GM18868 (cell line): ENCODE measurements around the gene TBC1D14.

ENCODE experiments used
- ATAC-seq: cut with Tn5 transposase; IDR thresholded peaks from one replicate; pipeline ENCODE4 v1.9.1; 2021; ENCODE audit warnings: mild to moderate bottlenecking, moderate library complexity; ENCODE audit not compliant: unreplicated experiment

The TBC1D14 gene

DNA sequence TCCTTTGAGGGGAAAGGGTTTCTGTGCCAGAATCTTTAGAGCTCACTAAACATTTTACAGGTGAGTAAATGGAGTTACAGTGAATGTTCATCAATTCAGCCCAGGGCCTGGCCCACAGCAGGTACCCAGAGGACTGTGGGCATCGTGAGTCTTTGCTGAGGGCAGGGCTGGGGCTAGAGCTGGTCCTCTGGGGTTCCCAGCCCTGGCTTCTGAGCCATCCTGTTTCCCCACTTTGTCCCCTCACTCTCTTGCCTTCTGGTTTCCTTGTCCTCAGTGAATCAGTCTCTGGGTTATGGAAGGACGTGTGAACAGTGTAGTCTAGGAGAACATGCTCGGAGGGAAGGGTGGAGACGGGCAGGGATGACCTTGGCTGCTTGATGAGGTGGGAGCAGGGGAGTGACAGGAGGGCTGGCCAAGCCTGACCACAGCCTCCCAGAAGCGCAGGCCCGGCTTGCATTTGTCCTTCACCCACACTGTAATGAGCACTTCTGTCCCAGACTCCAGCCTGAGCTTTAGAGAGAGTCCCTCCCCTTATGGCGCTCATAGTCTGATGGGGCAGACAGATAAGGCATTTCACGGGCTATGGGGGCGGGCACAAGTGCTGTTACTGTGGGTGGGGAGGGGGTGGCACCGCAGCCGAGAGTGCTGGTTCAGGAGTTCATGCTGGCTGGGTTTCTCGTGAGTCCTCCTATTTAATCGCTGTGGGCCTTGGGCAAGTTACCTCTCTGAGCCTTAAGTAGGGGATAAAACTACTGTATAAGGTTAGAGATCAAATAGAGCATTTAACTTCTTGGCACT, 17.3 kb downstream of the TBC1D14 start:
- ATAC-seq, result no peak

DNA sequence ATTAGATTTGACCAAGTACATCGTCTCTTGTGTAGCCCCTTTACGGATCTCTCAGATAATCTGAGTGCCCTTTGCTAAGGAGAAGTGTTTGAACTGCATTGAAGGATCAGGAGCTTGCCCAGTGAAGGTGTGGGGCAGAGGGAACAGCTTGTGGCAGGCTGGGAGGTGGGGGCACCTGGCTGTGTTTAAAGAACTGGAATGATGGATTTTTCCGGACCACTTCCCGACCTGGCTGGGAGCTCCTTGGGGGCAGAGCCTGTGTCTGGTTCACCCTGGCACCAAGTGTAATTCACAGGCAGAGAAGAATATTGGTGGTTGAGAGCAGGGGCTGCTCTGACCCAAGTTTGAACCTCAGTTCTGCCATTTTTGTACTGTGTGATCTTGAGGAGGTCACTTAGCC, 18.5 kb downstream of the TBC1D14 start:
- ATAC-seq, result no peak

DNA sequence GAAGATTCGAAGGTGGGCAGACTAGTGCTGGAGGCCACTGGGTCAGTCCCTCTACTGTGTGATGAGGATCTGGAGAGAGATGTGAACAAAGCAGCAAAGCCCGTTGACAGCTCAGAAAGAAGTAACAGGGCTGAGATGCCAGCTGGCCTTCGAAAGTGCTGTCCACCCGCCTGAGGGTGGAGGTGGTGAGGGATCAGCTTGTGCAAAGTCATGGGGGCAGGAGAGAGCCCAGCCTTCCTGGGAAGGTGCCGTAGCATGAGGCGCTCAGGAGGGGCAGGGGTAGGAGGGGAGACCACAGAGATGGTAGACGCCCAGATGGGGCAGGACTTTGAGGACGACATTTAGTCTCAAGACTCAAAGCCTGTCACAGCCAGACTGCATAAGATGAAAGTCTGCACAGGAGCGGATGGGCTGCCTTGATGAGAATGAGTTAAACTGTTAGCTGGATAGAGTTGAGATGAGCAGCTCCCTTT, 19.7 kb downstream of the TBC1D14 start:
- ATAC-seq, result no peak

DNA sequence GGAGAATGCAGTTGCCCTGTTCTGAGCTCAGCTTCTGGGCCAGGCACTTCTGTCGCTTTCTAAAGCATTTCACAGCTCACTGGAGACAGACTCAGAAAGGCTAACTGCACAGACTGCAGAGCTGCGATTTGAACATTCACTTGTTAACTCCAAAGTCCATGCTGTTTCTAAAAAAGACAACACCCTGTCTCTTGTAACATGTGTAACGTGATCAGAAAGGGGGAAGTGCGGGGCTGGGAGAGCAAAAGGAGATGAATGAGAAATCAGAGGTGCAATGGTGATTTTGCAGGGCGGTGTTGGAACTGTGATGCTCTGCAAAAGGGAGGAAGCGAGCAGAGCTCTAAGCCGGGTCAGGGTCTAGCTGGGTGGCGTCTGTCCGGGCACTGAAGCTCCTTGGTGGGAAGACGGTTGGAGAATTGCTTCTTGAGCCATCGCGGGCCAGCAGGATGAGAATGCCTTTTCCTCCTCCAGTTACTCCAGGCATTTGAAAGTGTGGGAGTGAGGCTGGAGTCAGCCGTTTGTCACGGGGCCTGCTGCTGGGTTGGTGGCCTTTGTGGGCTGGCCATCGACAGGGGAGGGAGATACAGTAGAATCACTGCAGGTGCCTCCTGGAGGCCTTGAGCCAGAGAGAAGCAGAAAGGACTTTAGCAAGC, 20.3 kb downstream of the TBC1D14 start:
- no peak for ATAC-seq

DNA sequence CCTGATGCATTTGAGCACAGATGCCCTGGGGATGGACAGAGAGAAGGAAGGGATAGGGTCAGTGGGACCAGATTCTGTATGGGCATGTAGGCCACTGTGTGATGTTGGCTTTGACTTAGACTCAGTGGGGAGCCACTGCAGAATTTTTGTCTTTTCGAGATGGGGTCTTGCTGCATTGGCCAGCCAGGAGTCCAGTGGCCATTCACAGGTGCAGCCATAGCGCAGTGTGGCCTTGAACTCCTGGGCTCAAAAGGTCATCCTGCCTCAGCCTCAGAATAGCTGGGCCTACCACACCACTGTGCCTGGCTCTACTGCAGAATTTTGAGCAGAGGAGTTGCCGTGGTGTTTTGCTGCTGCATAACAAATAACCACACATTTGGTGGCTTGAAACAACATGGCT, 22.8 kb downstream of the TBC1D14 start:
- no peak for ATAC-seq

DNA sequence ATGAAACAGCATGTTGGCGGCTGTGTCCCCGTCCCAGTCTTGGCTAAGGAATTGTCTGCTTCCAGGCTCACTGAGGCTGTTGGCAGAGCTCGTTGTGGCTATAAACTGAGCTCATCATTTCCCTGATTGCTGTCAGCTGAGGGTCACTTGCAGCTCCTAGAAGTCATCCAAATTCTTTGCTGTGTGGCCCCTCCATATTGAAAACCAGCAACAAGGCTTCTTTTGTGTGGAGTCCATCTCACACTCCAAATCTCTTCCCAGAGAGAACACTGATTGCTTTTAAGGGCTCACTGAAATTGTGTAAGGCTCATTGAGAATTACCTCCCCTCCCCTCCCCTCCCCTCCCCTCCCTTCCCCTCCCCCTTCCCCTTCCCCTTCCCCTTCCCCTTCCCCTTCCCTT, 23.3 kb downstream of the TBC1D14 start:
- ATAC-seq, result no peak

DNA sequence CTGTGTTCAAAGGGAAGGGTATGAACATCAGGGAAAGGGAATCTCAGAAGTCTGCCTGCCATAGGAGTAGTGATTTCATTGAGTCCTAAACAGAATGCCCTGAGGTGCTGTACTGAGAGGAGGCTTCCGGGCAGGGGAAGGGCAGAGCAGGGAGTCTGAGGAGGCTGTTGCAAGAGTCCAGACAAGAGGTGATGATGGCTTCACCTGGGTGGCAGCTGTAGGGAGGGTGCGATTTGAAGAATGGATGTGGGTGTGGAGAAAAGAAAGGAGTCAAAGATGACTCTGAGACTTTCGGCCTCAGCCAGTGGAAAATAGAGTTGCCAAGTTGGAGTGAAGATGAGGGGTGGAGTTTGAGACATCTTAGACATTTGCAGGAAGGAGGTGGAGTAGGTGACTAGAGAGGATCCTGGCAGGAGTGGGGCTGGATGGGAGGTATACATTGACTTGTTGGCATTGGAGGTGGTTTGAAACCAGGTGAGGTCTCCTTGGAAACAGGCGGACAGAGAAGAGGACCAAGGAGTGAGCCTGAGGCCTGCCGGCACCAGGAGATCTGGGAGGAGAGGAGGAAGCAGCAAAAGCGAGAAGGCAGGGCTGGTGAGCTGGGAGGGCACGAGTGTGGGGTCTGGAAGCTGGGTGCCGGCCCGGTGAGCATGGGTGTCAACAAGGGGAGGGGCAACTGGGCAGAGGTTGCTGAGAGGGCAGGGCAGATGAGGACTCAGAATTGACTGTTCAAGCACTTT, 24.2 kb downstream of the TBC1D14 start:
- ATAC-seq, result no peak

DNA sequence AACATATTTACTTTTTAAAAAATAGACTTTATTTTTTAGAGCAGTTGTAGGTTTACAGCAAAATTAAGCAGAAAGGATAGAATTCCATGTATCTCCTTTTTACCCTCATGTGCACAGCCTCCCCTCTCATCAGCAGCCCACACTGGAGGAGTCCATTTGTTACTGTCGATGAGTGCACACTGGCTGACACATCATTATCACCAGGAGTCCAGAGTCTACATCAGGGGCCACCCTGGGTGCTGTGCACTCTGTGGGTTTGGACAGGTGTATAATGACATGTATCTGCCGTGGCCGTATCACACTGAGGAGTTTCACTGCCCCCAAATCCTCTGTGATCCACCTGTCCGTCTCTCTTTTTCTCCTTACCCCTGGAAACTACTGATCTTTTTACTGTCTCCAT, 26.3 kb downstream of the TBC1D14 start:
- no peak for ATAC-seq

DNA sequence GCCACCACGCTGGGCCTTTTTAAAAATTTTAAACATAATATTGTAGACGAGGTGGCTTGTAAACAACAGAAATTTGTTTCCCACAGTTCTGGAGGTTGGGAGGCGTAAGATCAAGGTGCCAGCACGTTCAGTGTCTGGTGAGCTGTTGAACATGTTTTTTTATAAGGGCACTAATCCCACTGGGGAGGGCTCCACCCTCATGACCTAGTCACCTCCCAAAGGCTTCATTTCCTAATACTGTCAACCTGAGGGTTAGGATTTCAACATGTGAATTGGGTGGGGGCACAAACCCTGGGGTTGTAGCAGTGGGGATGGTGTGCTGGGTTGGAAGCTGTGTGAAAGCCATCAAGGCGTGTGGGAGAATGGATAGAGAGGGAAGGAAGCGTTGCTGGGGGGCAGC, 27.6 kb downstream of the TBC1D14 start:
- ATAC-seq, result no peak

DNA sequence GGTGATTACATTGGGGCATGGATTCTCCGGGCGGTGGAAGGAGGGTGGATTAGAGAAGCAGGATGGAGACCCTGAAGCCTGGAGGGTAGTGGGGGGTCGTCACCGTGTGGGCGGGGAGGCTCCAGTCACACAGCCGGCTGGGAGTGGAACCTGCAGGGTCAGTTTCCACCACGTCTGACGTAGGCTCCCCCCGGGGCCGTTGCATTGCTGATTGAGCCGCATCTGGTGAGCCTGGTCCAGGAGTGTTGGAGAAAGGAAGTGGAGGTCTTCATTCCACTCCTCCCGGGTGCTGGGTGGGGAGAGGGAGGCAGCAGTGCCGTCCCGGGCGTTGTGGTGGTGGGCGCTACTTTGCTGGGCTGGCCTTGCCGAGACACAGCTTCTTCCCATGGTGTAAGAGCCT, 28.1 kb downstream of the TBC1D14 start:
- no peak for ATAC-seq

DNA sequence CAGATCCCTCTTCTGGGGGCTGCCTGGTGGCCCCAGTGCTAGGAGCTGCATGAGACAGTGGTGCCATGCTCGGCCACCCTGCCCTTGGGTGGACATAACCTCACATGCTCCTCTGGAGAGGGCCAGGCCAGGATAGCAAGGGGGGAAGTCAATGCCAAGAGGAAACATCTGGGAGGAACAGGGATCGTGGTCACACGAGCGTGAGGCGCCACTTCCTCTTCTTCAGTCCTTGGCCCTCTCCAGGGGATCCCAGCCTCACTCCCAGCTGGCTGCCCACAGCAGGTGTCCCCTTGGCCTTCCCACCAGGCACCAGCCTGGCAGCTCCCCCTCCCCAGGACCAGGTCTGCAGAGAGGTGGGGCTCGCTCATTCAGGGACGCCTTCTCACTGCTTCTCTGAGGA, 28.6 kb downstream of the TBC1D14 start:
- ATAC-seq, result no peak

DNA sequence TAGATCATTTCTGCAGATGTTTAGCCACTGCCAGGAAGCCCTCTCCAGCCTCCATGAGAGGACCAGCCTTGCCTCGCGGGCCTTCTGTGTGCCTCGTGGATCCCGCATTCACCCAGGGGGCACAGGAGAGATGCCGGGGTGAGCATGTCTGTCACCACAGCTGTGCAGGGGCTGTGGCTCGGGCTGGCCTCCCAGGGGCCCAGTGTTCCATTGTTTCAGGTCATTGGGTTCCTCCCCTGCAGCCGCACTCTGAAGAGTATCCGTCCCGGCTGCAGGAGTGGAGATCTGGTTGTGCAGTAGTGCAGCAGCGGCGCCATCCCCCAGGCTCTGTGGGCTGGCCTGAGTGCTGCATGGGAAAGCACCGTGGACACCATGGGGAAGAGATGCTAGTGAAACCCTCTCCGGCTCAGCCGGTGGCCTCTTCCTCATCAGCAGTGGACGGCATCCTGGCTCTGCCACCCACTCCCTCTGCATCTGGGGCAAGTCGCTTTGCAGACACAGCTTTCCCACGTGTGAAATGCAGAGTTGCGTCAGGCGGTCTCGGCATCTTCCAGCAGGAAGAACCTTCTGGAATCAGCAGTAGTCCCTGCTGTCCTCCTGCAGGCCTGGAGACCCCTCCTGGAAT, 29.1 kb downstream of the TBC1D14 start:
- ATAC-seq, result no peak

DNA sequence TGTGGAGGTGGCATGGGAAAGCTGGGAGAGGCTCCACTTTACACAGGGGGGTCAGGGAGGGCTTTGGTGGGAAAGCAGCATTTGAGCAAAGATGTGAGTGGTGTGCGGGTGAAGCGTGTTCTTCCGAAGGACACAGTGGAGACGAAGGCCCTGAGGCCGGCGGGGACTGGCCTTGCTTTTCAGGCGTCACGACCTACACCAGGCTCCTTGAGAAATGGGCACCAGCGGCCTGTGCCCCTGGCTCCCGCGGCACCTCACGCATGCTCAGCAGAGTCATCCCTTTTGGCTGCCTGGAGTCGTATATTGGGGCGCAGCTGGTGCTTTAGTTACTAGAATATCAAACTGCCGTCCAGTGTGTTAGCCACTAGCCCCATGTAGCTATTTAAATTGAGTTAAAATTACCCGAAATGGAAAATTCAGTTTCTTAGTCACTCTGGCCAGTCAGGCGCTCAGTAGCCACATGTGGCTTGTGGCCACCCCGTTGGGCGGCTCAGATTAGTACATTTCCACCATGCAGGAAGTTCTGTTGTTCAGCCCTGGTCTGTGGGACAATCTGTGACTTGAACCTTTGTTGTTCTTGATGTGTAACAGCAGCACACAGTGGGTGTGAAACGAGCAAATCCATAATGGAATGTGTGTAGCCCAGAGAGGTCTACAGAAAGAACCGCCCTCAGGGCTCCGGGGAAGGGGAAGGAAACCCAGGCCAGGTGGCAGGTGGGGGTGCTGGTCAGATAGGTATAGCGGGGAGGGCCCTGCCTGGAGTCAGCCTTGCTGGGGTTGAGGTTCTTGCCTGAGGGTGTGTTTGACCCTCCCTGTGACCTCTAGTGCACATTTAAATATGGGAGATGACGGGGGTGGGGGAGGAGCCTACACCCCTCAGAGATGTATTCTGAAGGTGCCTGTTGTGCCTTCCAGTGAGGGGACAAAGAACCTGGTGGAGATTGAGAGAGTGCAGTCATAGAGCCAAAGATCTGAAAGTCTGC, 30.4 kb downstream of the TBC1D14 start:
- ATAC-seq, result no peak

DNA sequence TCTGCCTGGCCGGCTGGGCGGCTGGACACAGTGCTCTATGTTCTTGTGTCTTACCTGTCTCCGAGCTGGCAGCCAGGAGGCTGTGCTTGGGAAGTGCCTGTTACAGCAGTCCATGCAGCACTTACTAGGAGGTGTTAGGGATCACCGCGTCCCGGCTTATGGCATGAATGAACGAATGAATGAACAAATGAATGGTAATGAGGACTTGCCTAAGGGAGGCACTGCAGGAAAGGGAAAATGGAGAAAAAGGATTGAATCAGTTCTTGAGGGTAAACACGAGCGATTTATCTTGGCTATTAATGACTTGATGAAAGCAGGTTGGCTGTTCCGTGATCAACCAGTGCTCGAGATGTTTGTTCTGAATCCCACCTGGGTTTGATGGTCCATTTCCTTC, 31.1 kb downstream of the TBC1D14 start:
- ATAC-seq, result no peak

DNA sequence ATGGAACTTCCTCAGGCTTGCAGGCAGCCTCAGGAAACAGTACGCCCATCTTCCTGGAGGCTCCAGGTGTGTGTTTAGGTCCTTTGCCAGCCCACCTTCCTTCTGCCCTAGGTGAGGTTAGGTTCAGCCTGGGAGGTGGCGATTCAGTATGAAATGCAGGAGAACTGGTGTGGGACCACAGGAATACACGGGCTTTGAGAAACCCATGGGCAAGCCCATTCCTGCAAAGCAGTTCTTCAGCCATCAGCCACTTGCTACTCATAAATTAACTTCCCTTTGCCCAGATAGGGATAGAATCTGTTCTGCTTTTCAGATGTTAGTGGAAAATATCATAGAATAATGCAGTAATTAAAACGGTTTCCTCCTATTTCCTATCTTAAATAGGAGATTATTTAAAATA, 32.2 kb downstream of the TBC1D14 start:
- ATAC-seq, result peak; percentile 6

DNA sequence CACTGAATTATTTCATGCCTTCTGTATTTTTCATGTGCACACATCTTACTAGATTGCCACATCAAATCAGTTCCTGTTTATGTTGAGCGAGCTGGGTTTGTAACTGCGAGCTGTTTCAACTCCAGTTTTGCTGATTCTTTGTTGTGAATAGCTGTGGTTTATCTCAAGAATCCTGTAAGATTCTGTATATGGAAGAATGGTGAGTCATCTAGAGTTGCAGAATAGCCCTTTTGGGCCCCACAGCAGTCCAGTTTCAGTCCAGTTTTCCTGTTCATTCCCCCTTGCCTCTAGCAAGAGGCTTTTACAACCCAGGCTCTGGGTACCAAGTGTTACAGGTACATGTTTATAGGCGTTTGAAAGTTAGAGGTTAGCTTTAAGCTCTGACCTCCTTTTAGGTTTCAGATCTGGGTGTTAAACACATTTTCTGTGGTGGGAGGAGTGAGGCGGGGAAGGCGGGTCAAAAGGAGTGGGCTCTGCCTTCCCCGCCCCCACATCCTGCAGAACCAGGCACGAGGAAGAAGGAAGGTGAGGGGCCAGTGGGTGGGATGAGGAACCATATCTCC, 32.7 kb downstream of the TBC1D14 start:
- ATAC-seq, result peak; percentile 61

DNA sequence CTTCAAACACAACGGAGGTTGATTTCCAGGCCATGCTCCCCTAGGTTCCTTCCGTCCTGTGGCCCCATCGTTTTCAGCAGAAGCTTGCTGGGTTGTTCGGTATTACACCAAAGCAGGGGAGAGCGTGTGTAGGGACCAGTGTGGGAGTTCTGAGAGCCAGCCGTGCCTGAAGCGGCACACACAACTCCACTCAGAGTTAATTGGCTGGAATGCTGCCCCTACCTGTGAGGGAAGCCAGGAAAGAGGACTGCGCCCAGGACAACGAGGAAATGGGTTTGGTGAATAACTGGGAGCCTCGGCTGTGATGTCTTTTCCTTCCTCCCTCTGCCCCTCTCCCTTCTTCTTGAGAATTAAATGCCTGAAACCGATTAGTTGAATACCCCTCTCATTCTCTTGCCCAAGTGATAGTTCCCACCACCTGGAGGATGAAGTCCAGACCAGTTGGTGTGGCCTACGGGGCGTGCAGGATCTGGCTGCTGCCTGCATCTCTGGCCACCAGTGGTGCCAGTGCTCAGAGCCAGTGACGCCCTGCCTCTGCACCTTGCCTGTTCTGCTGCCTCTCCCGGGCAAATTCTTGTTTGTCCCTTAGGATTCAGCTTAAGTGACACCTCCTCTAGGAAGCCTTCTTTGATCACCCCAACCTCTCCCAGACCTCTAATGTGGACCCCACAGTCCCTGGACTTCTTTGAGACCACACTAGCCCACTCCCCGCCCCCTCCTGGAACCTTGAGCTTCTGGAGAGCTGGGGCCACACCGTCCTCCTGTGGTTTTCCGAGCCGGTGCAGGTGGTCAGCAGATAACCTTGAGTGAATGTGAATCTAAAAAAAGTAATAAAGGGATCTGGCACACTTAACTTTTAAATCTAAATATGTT, 33.6 kb downstream of the TBC1D14 start:
- ATAC-seq, result no peak

DNA sequence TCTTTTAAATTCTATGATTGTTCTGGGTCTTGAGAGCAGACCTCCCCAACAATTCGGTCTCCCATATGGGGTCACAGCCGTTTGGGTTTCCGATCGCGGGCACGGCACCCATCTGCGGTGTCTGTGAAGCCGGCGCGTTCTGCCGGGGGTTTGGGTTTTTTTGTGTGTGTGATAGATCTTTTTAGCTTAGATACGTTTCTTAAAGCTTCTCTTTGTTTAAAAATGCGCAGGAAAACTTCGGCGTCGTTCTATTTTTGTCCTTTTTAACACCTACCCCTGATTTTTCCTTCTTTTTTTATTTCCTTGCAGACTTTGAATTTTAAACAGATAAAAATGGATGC, 34.2 kb downstream of the TBC1D14 start:
- no peak for ATAC-seq
